NCI-H2227 treated with DMSO at 0.1 percent for 48 hours (cell line): ENCODE results near the gene TMEM169.

Source experiments
- DNase-seq: peaks from one replicate; lab custom pipeline; 2025; lab: John Stamatoyannopoulos, UW

Gene TMEM169, protein sequence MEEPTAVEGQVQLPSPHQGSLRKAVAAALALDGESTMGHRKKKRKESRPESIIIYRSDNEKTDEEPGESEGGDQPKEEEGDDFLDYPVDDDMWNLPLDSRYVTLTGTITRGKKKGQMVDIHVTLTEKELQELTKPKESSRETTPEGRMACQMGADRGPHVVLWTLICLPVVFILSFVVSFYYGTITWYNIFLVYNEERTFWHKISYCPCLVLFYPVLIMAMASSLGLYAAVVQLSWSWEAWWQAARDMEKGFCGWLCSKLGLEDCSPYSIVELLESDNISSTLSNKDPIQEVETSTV

DNA sequence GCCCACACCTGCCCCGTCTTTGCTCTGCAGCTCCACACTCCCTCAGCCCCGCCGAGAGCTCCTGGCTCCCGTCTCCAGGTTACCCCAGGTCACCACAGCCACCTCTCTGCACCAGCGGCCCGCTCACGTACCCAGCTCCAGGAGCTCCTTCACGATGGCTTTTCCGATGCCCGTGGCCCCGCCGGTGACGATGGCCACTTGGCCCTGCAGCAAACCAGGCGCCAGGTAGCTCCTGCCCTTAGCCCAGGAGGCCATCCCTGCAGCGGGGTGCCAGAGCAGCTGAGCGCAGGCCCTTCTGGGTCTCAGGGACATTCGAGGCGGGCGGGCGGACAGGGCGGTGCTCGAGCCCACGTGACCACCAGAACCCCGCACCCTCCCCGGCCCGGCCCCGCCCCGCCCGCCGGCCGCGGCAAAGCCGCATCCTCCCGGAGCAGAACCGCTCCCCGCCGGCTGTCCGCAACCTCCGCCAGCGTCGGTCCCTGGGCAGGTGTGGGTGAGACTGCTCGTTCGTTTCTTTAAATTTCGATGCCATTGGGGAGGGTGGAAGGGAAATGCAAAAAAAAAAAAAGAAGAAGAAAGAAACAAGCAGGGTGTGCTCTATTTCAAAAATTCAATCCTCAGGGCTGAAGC is at the start of gene TMEM169, which contains the start of gene PECR:
TMEM169 (plus strand) TSS at position 433 of the 630 bp plus-strand sequence. CDS start 14,045 bp downstream, outside the sequence.
PECR (minus strand) TSS at position 323 of the 630 bp plus-strand sequence; CDS start at position 255, 68 bp downstream.
- peak; percentile 77 for DNase-seq

DNA sequence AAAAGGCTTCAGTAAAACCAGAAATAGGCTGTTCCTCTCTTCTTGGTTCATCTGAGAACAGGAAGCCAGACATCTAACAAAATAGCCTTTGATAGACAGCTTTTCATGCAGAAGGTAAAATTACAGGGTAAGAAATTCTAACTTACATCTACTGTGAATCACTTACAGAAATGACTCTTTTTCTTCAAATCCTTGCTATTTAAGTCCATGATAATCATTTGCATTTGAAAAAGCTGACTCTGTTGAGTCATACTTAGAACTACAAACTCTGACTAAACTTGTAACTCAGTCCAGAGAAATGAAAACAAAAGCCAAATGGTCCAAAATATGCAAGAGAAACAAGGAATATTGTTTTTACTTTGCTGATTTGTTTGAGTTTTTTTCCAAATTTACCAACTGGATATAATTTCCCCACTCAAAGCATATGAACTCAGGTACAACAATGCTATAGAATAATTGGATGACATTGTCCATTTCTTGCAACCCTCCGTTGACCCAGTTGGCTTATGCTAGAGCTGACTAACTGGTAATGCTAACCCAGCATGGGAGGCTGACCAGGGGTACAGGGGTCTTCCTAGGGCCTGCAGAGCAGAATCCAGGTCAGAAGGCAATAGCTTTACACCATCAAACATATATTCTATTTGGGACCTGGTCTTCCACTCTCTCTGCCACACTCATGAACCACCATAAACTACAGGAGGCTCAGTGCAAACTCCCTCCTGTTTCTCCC is 49.6 kb upstream of the TMEM169 start:
- DNase-seq = peak; percentile 29

DNA sequence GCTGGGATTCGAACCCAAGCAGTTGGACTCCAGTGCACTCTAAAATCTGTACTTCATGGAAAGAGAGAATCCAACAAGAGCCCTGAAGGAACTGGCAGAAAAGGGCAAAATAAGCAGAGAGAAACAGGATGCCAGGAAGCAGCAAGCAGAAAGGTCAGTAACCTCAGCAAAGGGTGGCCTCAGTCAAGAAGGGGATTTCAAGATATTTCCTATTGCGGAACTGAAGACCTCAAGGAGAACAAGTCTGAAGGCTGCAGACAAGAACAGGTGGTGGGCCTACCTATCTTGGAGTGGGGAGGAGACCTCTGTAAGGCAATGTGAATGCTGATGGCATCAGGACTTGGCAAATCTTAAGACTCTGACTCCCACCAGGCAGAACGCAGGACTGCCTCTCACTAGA is 48.3 kb upstream of the TMEM169 start:
- DNase-seq = no peak

DNA sequence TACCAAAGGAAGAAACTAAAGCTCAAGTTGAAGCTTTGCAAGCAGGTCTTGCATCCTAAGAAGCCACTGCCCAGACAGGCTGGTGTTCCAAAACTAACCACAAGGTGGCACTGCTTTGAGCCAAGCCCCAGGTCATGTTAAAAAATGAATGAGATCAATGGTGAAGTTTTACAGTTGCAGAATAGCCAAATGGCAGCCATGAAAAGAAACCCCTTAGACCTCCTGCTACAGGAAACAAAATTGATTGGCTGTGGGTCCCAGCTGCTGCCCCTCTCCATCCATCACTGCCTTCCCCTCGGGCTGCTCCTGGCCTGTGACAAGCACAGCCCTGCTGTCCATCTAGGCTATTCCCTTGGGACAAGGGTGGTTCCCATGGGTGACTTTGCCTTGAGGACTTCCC is 47.7 kb upstream of the TMEM169 start:
- peak; percentile 67 for DNase-seq

DNA sequence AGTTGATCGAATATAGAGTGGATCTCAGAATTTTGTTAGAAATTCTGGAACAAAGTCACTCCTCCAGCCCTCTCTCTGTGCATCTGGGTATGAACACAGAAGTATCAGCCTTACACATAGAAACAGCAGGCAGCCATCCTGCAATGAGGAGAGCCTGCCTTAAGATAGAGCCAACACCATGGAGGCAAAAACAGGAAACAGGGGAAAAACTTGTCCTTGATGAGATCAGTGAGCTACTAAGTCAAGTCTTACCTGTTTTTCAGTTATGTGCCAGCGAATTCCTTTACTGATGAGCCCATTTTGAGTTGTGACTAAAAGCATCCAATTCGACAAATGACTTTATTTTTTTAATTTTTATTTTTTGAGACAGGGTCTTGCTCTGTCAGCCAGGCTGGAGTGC is 41.8 kb upstream of the TMEM169 start:
- no peak for DNase-seq

DNA sequence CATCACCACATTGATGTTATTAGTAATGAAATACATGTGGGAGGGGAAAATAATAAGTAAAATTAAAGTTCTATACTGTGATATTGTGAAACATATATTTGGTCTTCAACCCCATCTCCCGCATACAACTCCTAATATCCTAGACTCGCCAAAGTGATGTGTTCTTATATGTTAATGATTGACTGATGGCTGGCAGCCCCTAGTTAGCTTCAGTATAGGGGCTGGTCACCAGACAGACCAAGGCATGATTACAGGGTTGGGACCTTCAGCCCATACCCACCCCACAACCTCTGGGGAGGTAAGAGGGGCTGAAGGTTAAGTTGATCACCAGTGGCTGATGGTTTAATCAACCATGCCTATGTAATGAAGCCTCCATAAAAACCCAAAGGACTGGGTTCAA is 40.3 kb upstream of the TMEM169 start:
- no peak for DNase-seq

DNA sequence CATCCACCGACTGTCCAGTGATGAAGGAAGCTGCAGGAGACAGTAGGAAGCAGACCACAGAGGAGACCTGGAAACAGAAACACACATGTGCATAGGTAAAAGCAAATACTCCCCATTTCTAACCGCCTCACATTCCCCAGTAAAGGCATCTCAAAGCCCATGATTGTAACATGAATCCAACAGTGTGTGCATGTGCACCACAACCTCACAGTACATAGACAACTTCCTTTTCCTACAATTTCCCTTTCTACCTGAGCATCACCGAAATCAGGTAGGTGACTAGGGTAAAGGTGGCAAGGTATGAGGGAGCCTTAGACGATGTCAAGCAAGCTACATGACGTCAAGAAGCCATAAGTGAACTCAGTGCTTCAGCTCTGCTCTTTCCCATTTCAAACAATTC is 37.8 kb upstream of the TMEM169 start:
- DNase-seq = no peak

DNA sequence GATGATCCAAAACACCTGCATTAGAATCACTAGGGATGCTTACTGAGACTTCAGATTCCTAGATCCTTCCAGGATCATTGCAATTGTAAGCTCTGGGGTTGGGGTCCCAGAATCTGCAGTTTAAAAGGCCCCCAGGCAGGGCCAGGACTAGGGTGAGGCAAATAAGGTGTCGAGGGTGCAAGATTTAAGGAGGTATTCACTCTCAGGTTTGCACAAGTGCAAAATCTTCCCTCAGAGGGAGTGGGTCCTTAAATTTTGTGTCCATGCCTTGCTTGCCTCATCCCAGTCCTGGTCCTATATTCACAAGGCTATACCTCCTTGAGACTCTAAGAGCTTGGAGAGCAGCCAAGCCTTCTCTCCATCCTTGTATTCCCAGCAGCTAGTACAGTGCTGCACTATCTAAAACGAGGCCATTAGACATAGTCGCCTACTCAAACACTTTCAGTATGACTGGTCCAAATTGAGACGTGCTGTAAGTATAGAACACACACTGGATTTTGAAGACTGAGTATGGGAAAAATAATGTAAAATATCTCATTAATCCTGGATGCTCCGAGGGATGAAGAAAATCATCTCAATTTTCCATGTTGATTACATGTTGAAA is 36.7 kb upstream of the TMEM169 start:
- DNase-seq = no peak

DNA sequence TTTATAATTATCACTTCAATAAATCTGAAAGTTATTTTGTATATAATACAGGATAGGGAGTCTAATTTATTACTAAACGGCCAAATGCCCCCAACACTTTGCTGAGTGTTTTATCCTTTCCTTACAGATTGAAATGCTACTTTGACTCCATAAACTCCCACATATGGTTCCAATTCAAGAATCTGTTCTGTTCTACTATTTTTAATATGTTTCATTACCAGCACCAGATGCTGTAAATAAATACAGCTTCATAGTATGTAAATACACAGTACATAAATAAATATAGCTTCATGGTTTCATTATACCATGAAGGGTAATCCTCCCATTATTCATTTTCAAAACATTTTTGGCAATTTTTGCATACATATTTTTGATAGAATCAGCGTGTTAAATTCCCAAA is 34.3 kb upstream of the TMEM169 start:
- no peak for DNase-seq

DNA sequence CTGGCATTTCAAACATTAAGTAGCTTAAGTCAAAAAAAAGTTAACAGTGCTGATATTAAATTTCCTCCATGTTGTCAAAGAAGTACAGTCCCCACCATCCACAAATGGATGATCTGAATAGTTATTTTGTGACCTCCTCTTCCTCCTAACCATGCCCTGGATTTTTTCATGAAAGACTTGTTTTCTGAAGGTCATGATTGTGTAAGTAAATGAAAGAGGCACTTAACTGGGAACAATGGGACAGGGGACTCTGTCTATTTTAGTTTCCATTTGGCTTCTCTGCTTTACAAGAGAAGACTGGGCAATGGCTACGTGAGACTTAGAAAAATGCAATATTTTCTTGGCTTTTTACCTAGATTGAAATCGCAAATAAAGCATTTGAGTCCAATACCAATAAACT is 32.3 kb upstream of the TMEM169 start:
- no peak for DNase-seq

DNA sequence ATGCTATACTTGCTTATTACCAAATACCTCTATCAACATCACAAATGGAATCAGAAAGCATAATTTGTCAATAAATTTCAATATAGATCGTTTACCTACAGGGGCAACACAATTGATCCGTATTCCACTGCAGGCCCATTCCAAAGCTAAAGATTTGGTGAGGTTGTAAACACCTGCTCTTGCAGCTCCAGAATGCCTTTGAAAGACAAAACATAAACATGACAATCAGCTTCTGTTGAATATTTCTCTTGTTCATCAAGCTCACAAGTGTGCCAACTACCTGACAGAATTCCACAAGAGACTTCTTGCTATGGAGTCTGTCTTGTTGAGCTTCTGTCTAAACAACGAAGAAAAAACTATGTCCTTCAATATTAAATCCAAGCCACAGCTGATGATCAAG is 30.4 kb upstream of the TMEM169 start:
- DNase-seq = no peak

DNA sequence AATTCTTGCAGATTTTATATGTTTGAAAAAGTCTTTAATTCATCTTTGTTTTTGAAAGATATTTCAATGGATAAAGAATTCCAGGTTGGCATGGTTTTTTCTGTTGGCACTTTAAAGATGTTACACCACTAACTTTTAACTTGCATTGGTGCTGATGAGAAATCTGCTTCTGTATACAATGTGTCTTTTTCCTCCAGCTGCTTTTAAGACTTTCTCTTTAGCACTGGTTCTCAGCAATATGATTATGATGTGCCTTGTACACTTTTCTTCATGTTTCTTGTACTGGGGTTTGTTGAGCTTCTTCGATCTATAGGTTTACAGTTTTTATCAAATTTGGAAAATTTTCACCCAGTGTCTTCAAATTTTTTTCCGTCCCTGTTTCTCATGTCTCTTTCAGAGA is 29.3 kb upstream of the TMEM169 start:
- DNase-seq = no peak

DNA sequence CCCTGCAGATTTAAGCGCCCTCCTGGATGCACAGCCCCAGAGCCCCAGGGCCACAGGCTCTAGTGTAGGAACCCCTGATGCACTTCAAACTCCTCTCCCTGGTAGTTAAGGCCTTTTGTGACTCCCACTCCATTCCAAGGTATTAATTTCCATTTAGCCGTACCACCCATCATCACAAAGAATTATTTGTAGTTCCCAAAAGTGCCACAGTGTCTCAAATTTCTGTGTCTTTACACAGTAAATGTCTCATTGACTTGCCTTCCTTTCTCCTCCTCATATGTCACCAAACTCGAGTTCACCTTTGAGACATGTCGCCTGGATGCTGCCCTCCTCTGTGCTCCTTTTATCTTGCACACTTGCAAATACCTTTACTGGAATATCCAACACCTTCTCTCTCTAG is 26.0 kb upstream of the TMEM169 start:
- DNase-seq = no peak

DNA sequence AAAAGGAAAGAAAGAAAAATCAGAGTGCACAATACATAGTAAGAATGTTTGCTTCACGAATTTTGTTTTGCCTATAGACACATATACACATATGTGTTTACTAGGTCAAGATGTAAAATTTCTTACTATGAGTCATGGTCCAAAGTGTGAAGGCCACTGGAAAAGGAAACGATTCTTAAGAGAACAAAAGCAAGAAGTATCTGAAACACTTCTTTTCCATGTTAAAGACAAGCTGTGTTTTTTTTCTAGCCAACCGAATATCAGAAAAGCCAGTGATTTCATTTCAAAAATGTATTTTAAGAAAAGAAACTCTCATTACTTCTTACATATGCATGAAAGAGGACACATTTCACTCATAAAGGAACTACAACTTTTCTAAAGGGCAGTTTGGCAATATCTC is 25.0 kb upstream of the TMEM169 start:
- no peak for DNase-seq

DNA sequence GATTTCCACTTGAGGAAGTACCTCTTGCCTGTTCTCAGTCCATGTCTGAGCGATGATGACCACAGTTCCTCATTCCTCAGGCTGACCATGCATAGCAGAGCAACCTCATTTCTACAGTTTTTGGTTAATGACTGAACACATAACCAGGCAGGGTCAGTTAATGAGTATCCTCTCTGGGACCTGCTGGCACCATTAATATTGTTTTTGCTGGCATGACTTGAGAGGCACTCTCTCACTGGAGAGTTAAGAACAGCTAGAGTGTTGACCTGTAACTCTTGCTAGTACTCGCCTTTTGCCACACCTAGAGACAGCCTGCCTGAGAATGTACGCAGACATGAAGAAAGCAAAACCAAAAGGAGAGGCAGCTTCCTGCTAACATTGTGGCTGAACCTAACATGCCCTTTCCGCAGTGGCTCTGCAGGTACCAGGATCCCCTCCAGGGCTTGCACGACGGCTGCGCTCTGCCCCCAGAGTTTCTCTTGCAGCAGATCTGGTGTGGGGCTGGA is 24.0 kb upstream of the TMEM169 start:
- DNase-seq = no peak

DNA sequence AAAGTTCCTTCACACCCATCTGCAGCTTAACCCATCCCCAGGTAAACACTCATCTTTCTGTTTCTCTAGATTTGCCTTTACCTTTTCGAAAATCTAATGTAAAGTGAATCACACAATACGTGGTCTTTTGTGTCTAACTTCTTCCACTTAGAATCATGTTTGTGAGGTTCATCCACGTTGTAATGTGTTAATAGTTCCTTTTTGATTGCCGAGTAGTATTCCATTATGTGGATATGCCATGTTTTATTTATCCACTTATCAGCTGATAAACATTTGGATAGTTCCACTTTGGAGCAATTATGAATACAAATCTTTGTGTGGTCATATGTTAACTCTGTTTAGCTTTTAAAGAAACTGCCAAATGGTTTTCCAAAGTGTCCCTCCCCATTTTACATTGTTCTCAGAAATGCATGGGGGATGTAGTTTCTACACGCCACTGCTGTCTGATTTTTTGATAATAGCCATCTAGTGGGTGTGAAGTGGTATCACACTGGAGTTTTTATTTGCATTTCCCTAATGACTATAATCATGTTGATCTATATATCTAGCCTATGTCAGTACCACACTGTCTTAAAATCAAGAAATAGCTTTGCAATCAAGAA is 22.4 kb upstream of the TMEM169 start:
- no peak for DNase-seq

DNA sequence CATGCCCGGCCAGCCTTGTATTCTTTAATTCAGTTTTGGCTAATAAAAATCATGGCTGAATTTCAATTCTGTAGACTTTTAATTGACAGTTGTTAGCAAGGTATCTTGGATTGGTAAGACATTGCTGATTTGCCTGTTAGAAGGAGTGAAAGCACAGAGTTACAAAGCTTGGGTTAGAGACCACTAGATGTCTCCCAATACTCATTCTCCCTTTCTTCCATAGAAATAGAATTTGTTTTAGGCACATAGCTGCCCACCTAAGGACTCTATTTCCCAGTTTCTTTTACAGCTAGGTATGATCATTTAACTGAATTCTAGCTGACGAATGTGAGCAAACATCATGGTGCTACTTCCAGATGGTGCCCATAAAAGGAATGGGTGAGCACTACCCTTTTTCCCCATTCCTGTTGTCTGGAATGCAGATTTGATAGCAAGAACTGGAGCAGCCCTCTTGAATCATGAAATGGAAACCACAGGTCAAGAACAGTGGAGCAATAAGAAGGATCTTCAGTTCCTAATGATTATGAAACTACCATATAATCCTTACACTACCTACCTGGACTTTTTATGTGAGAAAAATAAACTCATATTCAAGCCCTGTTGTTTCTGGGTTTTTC is 17.6 kb upstream of the TMEM169 start:
- no peak for DNase-seq

DNA sequence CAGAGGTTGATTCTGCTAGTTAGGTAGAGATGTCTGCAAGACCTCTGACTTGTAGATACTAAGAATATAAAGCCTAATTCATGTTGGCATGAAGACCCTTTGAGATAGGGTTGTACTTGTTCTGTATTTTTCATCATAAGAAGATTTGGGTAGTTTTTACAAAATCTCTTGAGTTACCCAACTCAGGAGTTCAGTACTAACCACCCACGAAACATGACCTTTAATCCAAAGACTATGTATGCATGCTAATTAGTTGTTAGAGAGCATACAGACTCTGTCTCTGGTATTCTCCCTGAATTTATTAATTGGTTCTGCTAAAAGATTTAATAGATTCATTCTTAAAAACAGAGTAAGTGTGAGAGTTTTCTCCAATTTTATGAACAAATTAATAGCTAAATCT is 17.1 kb upstream of the TMEM169 start:
- no peak for DNase-seq

DNA sequence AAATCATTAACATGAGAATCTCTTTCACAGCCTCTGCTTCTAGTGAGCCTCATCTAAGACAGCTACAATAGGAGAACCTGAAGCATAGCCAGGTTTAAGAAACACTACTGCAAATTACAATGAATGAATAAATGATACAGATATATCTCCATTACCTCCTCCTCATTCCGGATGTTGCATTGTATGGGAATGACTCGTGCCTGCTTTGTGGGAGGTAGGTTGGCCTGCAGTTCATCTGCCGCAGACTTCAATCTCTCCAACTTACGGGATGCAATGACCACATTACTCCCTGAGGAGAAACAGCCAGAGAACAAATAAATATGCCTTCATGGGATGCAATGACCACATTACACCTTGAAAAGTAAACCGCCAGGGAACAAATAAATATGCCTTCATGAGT is 15.5 kb upstream of the TMEM169 start:
- no peak for DNase-seq

DNA sequence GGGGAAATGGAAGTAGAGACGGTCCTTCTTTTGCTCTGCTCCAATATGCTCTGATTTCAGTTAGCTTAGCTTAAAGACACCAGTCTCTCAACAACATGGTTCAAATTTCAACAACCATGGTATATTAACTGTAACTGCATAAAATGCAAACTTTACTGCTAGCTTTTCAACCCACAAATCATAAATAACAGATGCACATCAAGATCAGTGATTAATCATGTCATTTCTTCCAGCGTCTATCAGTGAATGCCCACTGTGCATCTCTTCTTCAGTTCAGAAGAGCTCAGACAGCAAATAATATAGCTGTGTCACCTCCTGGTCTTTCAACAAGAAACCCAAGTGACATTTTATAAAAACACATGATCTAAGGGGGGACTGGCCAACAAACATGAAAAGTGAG is 12.7 kb upstream of the TMEM169 start:
- no peak for DNase-seq

DNA sequence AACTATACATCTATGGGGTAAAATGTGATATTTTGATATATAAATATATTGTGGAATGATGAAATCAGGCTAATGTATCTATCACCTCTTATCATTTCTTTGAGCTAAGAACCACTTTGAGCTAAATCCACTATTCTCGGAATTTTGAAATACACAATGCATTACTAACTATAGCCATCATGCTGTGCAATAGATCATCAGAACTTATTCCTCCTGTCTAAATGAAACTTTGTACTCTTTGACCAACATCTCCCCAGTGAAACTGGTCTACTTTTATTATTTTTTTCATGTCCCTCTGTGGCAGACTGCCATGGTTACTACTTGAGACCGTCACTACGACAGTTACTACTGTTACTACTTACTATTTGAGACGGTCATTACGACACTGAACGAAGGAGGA is 11.5 kb upstream of the TMEM169 start:
- DNase-seq = no peak
